GM12892 (cell line): ENCODE measurements around the gene LY6G6F.

Experiments used
- DNase-seq: peaks from one replicate; pipeline ENCODE4 v3.0.0; 2011; ENCODE audit not compliant: insufficient read length
- FAIRE-seq: peaks from 2 replicates; lab custom pipeline; 2011; peaks lifted over from hg19 to GRCh38; lab: Jason Lieb, UNC
- POLR2A ChIP-seq: IDR thresholded peaks from 2 replicates; pipeline ENCODE4 v1.6.1; 2011; ENCODE audit warnings: low read depth, low read length, control low read depth
- POLR2AphosphoS5 ChIP-seq: IDR thresholded peaks from 2 replicates; pipeline ENCODE4 v1.6.1; 2011; ENCODE audit warnings: low read depth, low read length, control low read depth
- TAF1 ChIP-seq: IDR thresholded peaks from 2 replicates; pipeline ENCODE4 v1.6.1; 2011; ENCODE audit warnings: low read depth, mild to moderate bottlenecking, control low read depth, low read length, borderline replicate concordance

Gene LY6G6F

GRCh38 chr6:31663126-31663960, 43.3 kb upstream of the LY6G6F start:
- no peak for DNase-seq
- no peak for FAIRE-seq
- no peak for TF ChIP-seq POLR2AphosphoS5
- TF ChIP-seq POLR2A, result no peak
- no peak for TF ChIP-seq TAF1

DNA sequence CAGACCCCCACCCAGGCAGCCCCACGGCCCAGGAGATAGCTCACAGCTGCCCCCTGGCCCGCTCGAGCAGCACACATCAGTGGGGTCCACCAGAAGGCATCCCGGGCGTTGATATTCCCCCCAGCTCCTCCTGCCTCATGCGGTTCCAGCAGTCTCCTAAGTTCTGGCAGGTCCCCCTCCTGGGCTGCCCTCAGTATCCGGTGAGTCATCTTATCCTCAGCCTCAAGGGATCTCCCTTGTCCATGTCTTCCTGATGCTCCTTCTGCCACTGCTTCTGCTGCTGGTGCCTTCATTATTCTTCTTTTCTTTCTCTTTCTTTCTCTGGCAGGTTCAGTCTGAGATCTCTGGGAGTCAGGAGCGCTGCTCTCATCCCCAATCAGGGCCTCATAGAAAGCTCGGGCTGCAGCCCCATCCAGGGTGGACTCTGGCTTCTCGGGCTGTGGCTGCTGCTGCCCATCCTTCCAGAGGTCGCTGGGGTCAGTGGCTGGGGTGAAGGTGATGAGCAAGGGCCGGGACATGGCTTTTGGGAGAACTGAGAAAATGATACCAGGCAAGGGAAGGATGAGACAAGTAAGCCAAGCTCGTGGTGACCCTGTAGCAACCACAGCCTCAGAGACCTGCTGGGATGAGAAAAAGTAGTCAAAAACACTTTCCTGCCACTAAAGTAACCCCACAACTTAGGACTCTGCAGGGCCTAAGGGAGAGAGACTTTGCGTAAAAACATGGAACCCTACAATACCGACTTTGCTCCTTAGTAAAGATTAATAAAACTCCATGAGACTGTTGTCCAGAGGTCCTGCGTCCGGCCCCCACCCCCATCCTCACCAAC, 42.5 kb upstream of the LY6G6F start:
- no peak for TF ChIP-seq POLR2A
- DNase-seq, result no peak
- no peak for FAIRE-seq

- TF ChIP-seq TAF1 (no peak; the same call in 1 of the 2 replicates), POLR2A (no peak), POLR2AphosphoS5 (peak; percentile 91)
- FAIRE-seq (peak; percentile 74), DNase-seq (peak; percentile 64)
Observed at GRCh38 chr6:31664790-31665500, 41.7 kb upstream of the LY6G6F start, which contains the start of gene GPANK1. GPANK1 (minus strand) TSS chr6:31664997; CDS start chr6:31664478, 519 bp downstream.

DNA sequence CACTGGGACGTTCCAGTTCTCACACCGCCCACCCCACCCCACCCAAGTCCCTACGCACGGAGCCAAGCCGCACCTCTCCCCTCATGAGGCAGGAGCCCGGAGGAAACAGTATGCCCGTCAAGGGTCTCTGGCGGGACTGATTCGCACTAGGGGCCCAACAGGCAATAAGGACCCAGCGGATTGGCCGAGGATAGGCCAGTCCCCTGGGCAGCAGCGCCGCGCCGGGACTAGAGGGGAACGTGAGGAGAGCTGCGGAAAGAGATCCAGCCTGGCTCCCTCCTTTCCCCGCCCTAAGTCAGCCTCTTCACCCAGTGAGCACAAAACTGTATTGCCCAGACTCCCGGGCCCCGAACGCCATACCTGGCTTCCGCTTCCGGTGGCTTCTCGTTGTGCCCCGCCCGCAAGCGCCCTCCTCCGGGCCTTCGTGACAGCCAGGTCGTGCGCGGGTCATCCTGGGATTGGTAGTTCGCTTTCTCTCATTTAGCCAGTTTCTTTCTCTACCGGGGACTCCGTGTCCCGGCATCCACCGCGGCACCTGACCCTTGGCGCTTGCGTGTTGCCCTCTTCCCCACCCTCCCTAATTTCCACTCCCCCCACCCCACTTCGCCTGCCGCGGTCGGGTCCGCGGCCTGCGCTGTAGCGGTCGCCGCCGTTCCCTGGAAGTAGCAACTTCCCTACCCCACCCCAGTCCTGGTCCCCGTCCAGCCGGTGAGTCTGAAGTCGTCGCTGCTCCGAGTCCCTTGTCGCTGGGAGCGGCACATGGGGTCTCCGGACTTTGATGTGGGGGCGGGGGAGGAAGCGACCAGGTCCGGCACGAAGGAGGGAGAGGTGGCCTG, 40.9 kb upstream of the LY6G6F start, which contains the start of gene CSNK2B:
TSS of gene CSNK2B (plus strand) at position 580 of the 836 bp plus-strand sequence. CDS start 752 bp downstream, outside the sequence.
- TF ChIP-seq TAF1 (peak; percentile 85), POLR2AphosphoS5 (peak; percentile 97), POLR2A (peak; percentile 97)
- DNase-seq (peak; percentile 97), FAIRE-seq (peak; percentile 82)

- no peak for TF ChIP-seq POLR2A
- TF ChIP-seq TAF1, result no peak
- no peak for TF ChIP-seq POLR2AphosphoS5
- no peak for DNase-seq
- FAIRE-seq, result no peak
Observed at GRCh38 chr6:31666337-31666965, 40.2 kb upstream of the LY6G6F start.

- DNase-seq (no peak), FAIRE-seq (no peak)
- no peak for TF ChIP-seq POLR2AphosphoS5
- TF ChIP-seq TAF1, result no peak
- TF ChIP-seq POLR2A, result no peak
Observed at GRCh38 chr6:31669676-31670075, 37.0 kb upstream of the LY6G6F start, which contains the start of gene LY6G5B. LY6G5B (plus strand) TSS chr6:31669976; CDS start chr6:31670951, 975 bp downstream.

DNA sequence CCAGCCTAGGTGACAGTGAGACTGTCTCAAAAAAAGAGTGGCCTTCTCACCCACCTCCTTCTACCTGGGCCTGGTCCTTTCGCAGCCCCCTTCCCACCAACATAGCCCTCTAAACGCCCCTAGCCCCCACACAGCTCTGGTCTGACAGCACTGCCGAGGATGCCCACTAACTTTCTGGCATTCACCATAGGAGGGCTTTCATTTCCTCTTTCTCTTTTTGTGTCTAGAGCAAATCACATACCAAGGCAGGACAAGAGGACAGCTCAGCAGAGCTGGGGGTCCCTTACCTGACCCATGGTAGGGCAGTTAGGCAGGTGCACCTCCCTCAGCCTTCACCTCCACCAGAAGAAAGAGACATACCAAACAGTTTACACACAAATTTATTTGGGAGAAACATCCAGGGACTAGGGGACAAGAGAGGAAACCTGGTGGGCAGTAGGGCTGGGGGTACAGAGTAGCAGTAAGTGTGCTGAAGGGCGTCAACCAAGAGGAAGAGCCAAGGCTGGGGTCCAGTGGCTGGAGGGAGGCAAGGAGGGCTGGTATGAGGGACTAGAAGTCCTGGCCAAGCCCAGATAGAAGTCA, 30.3 kb upstream of the LY6G6F start:
- DNase-seq, result no peak
- FAIRE-seq, result no peak
- TF ChIP-seq POLR2AphosphoS5, result no peak
- TF ChIP-seq TAF1, result no peak
- no peak for TF ChIP-seq POLR2A

GRCh38 chr6:31676904-31677303, 29.8 kb upstream of the LY6G6F start:
- FAIRE-seq (no peak), DNase-seq (no peak)
- TF ChIP-seq POLR2AphosphoS5 (no peak), POLR2A (no peak), TAF1 (no peak)

DNA sequence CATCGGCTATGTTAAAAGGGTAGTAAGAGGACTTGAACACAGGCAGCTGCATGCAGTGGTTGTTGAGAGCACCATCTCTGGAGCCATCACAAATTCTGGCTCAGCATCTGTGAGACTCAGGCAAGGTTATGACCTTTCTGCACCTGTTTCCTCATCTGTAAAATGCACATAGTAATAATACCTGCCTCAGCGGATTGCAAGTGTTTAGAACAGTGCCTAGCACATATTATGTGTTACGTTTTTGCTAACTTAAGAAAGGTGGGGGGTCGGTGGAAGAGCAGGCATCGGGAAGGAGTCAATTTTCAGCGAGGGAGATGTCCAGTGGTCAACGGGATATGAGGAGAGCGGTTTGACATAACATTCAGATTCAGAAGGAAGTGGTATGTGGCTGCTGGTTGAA, 28.7 kb upstream of the LY6G6F start:
- no peak for FAIRE-seq
- DNase-seq, result no peak
- TF ChIP-seq POLR2A (no peak), POLR2AphosphoS5 (no peak), TAF1 (no peak)
